ENCODE measurements around the gene ABHD12. TPM values are rescaled to one million over a fixed set of nuclear protein-coding genes. Genes with fewer than 3 reads are reported as not detected.
A peak's percentile ranks its signal among the peaks of the same experiment; 100 is the strongest.
"Not testable (repeated sequence)": the region's sequence is repeated elsewhere in the genome, so short reads cannot be mapped to it uniquely, and the experiment has no call there.

The ABHD12 gene
- total RNA-seq, 1 donor from 2014 or later, result 24.9 TPM

DNA sequence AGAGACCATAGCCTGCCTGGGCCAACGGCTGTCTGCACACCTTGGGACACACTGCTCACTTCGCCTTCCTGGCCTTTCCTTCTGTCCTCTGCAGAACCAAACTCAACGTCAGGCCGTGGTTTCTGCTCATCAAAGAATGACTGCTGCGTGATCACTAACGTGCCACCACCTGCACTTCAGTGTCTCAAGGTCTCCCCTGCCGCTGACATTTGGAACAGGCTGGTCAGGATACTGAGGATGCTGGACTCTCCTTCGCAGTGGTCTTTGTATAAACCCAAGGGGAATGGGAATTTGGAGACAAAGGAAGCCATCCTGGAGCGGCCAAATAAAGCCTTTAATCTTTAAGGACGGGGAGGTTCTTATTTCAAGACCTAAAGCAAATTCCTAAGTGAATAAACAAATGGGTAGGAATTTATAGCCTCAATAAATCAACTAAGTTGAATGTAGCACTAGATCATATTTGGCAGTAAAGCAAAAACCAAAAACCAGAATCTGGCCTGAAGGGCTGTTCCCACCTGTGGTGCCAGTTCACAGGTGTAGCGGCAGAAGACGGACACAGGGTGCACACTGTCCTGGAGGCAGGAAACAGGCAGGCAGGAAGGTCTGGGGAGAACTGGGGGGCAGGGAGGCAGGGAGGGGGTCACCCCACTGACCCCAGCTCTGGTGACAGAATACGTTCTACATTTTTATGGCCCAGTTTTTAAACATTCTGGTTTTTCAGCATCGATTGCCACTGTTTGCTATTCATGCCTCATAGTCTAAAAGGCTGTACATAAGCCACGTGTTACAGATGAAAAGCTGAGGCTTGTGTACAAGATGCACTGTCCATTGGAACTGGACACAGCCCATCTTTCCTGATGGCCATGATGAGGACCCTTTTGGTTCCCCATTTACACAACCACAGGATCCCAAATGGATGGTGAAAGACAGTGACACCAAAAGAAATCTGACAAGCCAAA lies 36.6 kb downstream of the ABHD12 start:
- DNase-seq, result no peak

GRCh38 chr20:25353353-25353746 lies 37.3 kb downstream of the ABHD12 start:
- no peak for DNase-seq

DNA sequence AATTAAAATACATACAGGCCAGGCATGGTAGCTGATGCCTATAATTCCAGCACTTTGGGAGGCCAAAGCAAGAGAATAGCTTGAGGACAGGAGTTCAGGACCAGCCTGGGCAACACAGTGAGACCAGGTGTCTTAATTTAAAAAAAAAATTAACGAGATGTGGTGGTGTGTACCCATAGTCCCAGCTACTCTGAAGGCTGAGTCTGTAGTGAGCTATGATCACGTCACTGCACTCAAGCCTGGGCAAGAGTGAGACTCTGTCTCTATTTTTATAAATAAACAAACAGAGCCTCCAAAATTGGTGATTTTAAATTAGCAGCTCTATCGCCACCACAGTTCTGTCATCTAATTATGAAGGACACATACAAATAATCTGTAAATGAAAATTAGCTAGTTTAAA lies 37.9 kb downstream of the ABHD12 start:
- DNase-seq, result no peak

DNA sequence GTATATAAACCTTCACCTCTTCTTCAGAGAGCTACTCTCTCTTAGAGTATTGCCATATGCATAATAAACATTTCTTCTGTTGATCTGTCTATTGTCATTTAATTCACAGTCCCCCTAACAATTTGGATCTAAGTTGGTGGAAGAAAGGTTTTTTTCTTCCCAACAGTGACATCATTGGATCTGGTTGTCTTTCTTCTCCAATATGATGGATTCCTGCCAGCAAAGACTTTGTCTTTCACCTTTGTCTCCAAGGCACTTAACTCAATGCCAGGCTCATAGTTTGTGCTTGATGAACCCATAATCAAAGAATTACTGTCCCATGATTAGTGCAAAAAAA lies 39.6 kb downstream of the ABHD12 start:
- DNase-seq, result no peak

- no peak for DNase-seq
Observed at GRCh38 chr20:25346349-25346748, 44.3 kb downstream of the ABHD12 start.

- no peak for DNase-seq
Observed at GRCh38 chr20:25345721-25346120, 44.9 kb downstream of the ABHD12 start.

GRCh38 chr20:25344634-25345033 lies 46.0 kb downstream of the ABHD12 start:
- DNase-seq, result no peak

DNA sequence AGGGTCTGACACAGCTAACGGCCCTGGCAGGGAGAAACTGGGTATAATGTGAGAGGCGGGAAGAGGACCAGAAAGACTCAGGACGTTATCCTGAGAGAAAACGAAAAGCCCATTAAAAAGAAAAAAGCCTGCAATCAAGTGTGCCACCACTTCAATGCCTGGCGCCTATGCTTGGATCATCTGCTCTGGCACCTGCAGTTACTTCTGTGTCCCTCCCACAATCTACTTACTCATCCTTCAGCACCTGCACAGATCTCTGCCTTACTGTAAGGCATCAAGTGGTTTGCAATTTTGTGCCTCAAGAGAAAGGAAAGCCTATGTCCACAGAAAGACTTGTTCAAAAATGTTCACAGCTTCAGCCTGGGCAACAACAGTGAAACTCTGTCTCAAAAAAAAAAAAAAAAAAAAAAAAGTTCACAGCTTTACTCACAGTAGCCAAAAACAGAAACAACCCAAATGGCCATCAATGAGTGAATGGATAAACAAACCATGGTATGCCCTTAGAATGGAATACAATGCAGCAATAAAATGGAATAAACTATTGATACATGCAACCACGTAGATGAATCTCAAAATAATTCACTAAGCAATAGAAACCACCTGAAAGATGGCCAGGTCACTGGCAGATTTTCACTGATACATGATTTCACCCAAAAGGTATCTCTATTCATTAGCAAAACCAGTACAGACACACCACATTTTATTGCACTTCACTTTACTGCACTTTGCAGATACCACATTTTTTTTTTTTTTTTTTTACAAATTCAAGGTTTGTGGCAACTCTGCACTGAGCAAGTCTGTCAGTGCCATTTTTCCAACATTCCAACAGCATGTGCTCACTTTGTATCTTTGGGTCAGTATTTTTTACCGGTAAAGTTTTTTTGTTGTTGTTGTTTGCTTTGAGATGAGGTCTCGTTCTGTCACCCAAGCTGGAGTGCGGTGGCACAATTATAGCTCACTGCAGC lies 48.6 kb downstream of the ABHD12 start:
- no peak for DNase-seq

DNA sequence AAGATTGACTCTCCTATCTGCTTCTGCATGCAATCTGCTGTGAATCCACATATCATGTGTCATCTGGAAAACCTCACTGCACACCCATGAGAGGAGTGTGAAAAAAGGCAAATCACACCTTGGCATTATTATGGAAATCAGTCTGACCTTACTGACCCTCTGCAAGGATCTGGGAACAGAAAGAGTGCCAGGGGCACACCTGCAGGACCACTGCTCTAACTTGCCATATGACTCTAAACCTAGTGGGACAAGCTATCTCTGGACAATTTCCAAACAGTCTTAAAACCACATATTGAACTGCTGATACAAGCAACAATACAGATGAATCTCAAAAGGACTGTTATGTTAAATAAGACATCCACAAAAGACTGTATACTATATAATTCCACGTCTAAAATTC lies 50.3 kb downstream of the ABHD12 start:
- no peak for DNase-seq

- DNase-seq, result no peak
Observed at GRCh38 chr20:25339608-25340007, 51.0 kb downstream of the ABHD12 start.

DNA sequence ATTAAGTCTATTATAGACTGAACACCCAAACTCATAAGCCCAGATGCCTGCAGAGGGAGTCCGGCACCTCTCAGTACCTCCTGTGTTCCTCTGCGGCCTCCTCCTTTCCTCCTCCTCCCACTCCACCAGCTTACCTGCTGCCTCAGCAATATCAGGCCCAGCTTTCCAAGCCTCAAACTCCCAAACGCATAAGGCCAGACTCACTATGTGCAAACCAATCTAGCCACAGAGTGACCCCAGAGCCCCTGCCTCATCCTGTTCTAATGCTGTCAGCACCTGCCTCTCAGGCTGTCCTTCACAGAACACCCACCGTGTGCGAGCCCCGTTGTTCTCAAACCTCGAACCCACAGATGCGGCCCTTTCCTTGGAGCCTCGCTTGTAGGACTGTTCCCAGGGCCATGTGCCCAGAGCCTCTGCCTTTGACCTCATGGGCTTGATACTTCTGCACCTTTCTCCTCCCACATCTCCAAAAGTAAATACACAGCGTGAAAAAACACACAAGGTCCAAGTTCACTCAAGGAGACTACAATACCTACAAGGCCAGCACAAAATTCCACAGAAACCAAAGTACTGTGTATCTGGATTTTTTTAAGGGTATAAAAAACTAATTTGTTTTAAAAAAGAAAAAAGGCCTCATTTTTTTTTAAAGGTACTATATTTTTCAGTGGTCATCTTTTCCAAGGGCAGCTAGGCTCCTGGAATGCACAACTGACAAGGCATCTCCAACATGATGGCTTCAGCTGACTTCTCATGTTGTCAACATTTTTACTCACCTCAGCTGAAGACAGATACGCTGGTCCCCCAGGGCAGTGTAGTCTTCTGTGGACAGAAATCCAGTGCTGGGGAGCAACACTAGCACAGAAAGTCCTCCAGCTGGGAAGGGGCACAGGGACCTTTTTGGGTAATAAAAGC lies 52.3 kb downstream of the ABHD12 start:
- DNase-seq, result no peak

DNA sequence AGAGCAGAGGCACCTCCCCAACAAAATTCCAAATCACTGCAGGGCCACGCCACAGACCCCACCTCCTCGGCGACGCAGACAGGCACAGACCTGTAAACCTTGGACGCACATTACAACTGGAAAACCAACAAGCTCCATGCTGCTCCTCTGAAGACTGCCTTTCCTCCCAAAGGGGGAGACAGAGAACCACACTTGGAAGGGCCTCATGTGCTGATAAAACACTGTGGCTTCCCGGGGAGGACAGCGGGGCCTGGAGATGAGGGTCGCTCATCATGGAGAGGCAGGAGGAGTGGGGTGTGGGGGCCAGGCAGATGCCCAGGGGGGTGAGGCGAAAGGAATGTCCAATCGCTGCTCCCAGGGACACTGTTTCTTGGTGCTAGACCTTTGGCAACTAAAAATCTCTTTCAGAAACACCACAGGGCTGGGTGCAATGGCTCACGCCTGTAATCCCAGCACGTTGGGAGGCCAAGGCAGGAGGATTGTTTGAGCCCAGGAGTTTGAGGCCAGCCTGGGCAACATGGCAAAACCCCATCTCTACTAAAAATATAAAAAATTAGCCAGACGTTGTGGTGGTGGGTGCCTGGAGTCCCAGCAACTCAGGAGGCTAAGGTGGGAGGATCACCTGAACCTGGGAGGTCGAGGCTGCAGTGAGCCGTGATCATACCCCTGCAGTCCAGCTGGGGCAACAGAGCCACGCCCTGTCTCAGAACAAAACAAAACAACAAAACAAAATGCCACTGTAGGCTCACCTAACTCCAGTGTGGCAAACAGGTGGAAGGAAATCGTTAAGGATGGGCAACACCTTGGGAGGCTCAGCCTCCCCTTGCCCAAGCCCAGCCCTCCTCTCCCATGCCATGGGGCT lies 53.8 kb downstream of the ABHD12 start:
- no peak for DNase-seq

GRCh38 chr20:25334972-25335371 lies 55.7 kb downstream of the ABHD12 start:
- DNase-seq, result not testable (repeated sequence)

DNA sequence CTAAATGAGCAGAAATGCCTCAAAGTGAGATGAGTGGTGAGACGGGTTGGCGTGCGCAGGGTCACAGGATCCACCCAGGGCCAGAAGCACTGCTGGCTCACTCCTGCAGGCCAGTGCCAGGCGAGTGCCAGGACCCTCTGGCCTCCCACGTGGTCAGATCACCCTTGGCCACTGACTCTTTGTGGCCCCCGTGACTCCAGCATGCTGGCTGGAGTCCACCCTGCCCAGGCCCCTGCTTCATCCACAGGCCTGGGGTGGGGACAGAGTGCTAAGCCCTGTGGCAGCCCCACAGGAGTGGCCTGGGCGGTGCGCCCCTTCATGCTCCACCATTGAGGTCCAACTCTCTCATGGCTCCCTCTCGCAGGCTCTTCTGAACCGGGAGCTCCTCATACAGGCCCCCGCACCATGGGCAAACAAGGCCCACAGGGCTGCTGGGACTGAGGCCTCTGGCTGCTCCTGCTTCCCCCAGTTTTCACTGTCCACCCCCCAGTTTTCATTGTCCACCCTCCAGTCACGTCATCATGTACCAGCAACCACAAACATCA lies 61.6 kb downstream of the ABHD12 start:
- DNase-seq, result no peak

- DNase-seq, result no peak
Observed at GRCh38 chr20:25327521-25328235, 63.0 kb downstream of the ABHD12 start.

GRCh38 chr20:25325997-25326396 lies 64.6 kb downstream of the ABHD12 start:
- no peak for DNase-seq

- DNase-seq, result no peak
Observed at GRCh38 chr20:25325073-25325472, 65.6 kb downstream of the ABHD12 start.

DNA sequence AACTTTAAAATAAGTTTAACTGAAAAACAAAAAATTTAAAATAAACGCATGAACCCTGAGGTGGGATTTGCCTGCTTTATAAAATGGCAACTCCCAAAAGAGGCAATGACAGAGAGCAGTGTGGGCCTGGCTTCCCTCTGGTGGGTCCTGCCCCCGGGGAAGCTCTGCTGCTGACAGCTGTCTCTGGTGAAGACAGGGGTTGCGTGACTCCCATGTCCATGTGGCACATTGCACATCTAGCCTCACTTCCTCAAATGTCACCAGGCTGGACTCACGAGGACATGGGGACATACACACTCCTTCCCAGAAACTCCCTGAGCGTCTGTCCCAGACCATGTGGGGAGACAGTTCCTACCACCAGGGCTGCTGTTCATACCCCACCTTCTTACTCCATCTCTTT lies 66.2 kb downstream of the ABHD12 start:
- peak; percentile 30 for DNase-seq

GRCh38 chr20:25323496-25324246 lies 67.0 kb downstream of the ABHD12 start:
- DNase-seq, result no peak

Measured in tongue (tissue), 2 donors.